IPS-NIHi11 (cell line): ENCODE results near the gene MPZL3.

ENCODE experiments used
- DNase-seq: peaks from one replicate; pipeline ENCODE4 v3.0.0; 2012; ENCODE audit warnings: mixed read lengths, low spot score

The MPZL3 gene

DNA sequence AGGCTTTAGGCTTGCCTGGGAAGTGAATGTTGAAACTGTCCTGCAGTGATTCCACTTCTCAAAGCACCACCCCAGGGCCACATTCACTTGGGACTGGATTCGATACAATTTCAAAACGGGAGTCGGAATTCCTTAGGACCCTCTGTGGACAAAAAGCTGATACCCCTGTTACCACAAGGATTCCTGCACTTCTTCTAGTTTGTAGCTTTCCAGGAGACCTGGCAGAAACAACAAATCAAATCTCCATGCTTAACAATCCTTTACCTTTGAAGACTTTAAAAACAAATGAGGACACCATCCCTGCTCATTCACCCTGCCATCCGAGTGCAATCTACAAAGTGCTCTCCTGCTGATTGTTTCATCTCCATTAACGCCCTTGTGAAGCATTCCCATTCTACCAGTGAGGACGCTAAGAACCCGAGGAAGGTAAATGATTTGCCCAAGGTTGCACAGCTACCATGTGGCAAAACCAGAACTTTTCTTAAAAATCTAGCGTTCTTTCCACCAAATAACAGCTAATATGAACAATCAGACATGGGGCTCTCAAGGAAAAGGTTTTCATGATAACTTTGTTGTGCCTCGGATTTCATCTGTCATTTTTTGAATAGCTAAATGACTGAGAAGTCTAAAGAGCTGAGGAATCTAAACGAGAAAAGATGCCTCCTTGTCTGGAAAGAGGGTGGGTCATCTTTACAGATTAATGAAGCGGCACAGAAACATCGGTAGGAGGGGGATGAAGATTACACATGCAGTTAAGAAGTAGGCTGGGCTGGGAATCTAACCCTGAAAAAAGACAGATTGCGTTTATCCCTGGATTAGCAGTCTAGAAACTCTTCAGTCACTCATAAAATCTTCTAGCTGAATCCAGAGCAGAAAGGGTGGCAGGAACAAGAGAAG, 12.7 kb upstream of the MPZL3 start:
- no peak for DNase-seq

DNA sequence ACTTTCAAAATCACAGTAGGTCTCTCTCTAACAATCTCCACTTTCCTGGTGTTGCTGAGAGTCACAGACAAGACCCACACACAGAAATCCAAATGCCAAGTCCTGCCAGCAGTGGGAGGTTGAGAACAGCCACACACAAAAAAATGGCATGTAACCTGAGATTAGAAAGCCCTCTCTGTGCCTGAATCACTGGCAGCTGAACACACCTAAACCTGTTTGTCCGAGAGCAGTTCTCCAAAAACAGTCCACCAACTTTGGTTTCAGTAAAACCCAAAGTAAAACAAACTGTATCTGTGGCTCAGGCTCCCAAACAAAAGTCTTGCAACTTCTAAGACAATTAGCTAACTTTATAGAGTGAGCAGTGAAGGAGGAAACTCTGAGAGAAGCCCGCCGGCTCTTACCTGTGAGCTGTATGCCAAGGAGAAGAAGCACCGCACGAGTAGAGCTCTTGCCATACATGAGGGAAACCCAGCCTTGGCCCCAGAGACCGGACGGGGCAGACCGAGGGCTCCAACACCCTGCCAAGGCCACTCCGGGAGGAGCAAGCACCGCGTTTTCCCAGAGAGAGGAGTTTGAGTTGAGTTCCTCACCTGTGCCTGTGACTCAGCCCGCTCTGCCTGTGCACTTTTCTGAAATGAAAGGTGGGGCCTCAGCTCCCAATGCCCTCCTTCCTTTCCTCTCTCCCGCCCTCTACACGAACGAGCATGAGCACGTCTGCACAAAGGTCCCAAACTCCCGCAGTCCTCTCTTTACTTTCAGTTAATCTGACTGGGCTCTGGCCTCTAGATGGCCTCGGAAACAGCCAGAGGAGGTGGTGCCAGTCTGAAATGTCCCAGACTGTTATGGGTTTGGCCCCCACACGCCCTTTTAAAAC, 11.8 kb upstream of the MPZL3 start, which contains the start of gene MPZL2:
MPZL2 (minus strand) TSS at position 603 of the 874 bp plus-strand sequence; CDS start at position 459, 144 bp downstream.
- peak; percentile 62 for DNase-seq

DNA sequence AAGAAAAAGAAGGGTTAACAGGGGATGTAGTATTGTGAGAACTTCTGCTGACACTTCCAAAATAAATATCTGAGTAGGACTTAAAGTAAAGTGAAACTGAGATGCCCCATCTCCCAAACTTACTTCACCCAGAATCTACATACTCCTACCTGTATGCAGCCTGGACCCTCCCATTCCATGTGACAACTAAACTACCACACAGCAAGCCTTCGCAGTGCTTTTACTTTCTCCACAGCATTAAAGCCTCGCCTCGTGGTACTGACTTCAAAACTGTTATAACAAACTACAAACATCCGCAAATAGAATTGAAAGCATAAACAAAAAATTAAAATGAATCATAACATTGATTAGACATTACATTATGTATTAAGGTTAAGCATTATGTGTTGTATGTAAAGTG, 10.9 kb upstream of the MPZL3 start:
- DNase-seq, result no peak

DNA sequence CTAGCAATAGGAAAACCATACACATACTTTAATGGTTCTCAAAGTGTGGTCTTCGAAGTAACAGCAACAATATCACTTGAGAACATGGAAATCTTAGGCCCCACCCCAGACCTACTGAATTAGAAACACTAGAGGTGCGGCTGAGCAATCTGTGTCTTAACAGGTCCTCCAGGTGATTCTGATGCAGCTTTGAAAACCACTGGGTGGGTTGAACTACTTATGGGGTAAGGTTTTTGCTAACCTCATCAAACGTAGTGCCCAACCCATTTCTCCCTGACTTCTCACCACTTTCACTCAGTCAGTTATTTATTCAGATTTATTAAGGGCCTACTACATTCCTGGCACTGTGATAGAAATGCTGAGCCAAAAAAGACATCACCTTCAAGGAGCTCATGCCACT, 8.2 kb upstream of the MPZL3 start:
- no peak for DNase-seq

DNA sequence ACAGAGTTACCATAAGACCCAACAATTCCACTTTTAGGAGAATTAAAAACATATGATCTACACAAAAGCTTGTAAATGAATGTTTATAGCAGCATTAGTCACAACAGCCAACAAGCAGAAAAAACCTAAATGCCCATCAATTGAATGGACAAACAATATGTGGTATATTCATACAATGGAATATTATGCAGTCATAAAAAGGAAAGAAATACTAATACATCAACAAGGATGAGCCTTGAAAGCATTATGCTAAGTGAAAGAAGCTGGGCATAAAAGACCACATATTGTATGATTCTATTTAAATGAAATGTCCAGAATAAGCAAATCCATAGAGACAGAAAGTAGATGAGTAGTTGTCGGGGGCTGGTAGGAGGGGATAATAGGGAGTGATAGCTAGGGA, 7.0 kb upstream of the MPZL3 start:
- no peak for DNase-seq

DNA sequence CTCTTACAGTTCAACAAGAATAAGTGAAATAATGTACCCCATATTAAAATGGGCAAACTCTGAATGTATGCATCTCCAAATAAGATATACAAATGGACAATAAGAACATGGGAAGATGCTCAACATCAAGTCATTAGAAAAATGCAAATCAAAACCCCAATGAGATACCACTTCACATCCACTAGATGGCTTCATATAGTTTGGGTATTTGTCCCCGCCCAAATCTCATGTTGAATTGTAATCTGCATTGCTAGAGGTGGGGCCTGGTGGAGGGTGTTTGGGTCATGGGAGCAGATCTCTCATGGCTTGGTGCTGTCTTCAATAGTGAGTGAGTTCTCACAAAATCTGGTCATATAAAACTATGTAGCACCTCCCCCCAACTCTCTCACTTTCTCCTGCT, 6.2 kb upstream of the MPZL3 start:
- DNase-seq, result no peak

DNA sequence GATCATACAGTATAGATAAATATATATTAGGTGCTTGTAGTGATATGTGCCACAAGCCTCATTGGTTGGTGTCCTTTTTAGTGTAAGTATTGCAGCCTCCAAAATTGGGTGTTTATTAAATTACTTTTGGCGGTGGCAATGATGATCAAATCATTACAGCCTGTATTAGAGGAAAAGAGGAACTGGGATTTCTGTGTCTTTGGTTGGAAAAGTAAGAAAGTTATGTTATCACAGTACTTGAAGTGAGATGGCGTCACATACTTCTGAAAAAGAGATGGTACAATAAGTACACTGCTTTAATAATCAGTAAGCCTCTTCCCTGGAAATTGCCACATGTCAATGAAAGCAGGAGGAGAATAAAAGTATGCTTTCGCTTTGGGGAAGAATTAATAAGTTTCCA, 523 bp upstream of the MPZL3 start:
- no peak for DNase-seq

DNA sequence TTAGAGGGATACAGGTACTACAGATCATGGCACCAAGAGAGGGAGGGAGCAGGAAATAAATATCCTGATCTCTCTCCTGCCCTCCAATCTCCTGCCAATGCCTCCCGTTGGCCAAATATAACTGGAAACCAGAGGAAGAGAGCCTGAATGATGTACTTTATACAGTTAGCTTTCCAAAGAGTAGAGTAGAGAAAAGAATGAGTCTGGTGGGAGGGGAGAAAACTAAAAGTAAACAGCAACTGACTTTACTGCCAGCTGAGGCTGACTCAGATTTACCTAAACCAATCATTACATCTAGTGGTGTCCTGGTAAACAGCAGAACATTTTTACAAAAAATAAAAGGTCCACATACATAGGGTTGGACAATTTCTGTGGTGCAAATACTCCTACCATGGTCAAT, 5.1 kb downstream of the MPZL3 start:
- DNase-seq, result no peak

DNA sequence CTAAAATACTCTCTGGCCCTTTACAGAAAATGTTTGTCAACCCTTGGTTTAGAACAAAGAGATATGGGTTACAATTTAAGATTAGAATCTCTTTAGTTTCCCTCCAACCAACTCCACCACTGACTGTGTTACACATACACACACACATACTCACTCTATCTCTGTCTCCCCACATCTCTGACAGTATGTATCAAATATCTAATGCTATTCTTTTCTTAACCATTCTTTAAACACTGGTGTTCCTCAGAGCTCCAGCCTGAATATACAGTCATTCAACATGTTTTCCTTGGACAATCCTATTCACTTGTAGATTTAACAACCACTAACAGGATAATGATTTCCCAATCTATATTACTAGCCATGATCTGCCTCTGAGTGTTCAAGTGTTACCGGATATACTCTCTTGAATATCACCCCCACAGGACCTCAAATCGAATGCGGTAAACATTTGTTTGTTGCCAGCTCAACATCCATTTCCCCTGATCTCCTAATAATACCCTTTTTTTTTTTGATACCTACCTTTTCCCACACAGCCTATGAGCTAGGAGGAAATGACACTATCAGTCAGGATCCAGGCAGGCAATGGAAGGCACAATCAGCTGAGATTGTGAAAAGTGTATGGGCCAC, 6.1 kb downstream of the MPZL3 start:
- DNase-seq, result no peak

DNA sequence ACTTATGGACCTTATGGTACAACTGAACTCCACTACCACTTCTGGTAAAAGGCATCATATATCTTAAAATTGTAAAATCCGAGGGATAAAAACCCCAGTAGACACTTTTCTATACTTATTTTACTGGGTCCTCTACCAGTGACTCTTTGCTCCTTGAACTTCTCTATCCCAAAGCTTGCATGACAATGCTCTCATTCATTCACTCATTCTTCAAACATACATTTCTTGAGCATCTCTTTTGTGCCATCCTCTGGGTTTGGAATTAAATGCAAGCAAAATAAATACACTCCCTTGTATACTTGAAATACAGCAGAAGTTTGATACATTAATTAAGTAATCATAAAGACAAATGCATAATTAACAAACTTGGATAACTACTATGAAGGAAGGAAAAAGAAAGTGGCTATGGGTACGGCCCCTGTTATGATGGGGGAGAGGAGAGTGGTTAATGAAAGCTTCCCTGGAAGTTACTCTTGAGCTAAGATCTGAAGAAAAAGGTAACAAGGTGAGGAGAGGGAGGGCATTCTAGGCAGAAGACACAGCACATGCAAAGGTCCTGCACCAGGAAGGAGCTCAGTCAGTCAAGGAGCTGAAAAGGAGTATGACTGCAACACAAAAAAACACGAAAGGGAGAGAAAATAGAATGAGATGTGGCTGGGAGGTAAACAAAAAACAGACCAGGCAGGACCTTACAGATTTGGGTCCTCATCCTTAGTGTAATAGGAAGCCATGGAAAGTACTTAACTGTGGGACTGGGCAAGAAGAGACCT, 8.0 kb downstream of the MPZL3 start:
- no peak for DNase-seq

DNA sequence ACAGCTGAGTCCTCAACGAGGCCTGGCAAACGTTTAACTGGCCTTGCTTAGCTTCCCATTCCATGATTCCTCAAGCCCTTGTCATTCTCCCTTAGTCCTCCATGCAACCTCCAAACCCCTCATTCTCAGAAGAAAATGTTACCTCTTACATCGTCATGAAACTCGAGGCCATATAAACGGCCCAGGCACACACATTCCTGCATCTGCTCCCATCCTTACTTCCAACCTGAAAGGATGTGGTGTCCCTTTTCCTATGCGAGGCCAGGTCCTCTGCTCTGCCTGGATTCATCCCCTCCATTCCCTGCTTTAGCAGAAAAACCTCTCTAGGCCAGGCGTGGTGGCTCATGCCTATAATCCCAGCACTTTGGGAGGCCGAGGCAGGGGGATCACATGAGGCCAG, 9.0 kb downstream of the MPZL3 start:
- no peak for DNase-seq

DNA sequence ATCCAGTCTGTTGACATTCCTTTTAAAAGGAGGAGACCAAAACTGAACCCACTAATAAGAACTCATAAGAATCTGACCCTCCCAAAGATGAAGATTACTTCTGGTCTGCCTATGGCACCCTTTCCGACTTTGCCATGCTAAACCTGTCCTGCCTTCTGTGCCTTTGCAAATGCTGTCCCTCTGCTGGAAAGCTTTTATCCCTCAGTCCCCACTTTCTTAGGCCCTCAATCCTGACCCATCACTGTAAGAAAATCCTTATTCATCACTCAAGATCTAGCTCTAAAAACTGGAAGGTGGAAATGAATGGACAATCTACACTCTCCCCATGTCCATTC, 10.4 kb downstream of the MPZL3 start:
- DNase-seq, result no peak

DNA sequence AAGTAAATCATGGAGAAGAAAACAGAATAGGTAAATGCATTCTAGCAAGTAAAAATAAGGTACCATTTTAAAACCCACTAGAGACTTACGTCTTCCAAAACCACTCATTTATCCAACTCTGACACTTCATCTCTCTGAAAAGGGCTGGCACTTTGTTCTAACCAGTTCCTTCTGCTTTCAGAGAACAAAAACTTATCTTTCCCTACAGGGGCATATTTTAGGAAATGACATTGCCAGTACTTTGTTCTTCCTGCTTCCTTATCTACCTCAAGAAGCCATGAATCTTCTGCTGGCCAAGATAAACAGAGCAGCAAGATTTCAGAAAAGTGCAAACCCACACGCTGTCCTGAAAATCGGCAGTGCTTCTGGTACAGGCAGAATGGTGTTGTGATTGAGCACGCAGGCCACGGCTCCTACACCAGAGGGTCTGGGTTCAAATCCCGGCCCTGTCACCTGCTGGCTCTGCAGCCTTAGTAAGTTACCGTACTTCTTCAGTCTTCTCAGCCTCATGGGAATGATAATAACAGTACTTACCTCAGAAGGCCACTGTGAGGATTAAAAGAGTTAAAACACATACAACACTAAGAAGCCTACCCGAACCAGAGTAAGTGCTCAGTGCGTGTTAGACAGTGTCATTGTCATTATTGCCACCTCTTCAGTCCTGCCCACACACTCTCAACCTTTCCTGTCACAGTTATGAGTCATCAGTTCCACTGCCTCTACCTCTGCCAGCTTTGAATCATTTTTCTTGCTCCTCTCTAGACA, 11.0 kb downstream of the MPZL3 start:
- peak; percentile 33 for DNase-seq

DNA sequence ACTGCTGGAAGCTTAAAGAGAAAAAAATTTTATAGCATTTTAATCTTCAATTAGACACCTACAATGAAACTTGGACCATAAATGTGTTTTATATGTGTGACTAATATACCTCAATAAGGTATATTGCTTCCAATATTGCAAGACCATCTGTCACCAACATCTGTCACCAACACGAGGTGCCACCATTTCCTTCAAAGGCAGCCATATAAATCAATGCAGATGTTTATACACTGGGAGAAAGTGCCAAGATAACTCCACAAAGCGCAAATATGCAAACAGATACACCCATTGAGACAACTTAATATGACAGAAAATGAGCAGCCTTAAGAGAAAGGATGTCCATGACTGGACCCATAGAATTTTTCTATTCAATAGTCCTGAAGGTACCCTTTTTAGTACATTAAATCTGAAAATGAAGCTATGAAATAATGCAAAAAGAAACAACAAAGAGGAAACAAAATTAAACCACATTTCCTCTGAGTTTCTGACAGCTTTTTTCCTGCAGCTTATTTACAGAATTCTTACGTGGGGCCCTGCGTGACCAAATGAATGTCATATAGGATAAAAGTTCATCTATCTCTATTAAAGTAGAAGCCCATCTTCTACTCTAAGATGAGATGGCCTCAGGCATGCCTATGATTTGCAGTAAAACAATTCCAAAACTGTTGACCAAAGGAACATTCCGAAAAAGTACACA, 12.5 kb downstream of the MPZL3 start:
- DNase-seq, result no peak

DNA sequence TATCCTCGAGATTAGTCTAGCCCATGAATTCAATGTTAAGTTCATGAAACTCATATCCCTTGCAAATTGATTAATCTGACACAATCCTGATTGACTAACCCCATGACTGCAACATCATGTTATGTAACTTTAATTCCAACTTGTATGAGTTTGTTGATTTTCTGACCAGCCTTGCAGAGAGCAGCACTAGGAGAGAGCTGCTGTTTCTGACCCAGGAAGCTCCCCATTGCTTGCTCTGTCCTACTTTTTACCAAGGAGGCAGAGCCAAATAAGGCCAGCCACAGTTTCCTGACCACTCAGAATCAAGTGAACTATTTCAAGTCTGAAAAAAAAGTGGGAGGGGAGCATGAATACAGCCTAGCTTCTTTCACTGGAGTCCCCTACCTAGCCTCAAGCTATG, 13.2 kb downstream of the MPZL3 start:
- DNase-seq, result peak; percentile 49

DNA sequence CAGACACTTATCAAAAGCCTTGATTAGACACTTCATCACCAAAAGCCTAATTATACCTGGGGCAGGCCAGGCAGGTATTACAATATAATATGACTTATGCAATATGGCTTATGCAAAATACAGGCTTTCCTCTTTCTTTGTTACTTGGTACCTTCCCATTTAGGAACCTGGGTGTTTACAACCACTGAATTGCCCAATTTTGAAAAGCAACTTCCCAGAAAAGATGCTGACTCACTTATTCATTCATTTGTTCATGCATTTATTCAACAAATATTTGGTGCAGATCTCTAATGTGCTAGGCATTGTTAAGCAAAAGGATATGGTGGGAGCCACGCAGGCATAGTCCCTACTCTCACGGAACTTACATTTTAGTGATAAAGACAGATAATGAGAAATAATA, 13.7 kb downstream of the MPZL3 start:
- DNase-seq, result no peak

DNA sequence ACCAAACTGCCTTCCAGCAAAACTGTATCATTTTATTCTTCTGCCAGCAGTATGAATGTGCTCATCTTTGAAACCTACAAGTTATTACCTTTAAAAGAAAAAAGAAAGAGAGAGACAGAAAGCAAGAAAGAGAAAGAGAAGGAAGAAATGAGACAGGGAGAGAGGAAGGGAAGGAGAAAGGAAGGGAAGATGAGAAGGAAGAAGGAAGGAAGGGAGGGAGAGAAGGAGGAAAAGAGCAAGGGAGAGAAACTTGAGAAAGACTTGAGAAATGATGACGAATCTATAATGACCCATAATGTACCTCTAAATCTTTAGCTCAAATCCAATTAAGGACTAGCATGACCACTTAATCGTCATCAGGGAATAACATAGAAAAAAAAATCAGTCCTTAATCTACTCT, 16.0 kb downstream of the MPZL3 start:
- DNase-seq, result no peak

DNA sequence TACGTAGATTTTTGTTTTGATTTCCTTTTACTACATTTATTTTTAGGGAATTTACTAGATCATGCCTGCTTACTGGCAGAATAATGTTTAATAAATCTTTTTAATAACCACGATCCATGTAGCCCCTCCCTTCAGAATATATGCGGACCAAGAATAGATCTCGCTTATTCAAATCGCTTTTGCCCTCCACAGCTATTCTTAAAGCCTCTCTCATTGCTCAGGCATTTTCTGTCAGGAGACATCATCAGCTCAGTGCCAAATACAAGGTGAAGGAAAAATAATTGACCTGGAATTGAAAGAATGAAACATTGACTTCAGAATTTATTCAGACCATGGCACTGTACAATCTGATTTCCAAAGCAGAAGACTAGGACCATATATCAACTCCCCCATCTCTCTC, 17.3 kb downstream of the MPZL3 start:
- no peak for DNase-seq

DNA sequence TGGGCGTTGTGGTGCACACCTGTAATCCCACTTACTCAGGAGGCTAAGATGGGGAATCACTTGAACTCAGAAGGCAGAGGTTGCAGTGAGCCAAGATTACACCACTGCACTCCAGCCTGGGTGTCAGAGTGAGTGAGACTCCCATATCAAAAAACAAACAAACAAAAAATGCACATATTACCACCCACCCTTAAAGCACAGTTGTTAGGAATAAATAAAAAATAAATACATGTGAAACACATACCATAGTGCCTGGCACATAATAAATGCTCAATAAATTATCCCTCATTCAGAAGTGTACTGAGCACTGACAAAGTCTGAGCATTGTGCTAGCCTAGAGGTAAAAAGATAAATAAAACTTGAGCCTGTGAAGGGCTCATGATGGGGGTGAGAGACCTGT, 18.3 kb downstream of the MPZL3 start:
- no peak for DNase-seq

DNA sequence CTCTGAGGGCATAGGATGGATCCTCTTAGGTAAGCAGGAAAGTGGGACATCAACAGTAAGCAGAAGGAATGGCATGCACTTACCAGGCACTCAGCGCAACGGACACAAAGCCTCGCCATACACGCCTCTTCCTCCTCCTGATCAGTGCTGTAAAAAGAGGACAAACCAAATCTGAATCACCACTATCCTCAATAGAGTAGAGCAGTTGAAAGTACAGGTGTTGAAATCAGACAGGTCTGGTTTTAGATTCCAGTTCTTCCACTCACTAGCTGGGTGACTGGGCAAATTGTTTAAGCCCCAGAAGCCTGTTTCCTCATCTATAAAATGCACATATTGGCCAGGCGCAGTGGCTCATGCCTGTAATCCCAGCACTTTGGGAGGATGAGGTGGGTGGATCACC, 18.8 kb downstream of the MPZL3 start:
- DNase-seq, result no peak

DNA sequence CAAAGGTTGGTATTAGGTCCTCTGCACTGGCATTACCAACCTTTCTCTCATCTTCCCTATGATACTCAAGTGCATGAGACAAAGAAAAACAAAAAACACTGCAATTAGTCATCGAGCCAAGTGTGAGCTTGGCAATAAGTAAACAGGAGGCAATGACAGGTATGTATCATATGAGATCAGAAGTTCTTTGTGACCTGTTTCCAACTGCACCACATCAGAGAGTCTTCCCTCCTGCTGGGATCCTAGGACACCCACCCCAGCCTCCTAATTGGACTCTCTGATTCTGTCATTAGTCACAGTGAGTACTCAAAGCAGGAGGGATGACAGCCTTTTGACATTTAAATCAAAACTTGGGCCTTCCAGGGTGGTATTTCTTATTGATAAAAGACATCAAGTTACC, 19.5 kb downstream of the MPZL3 start:
- no peak for DNase-seq
